GM18870 (cell line): ENCODE measurements around the gene DUSP1.

Experiments used
- ATAC-seq: cut with Tn5 transposase; IDR thresholded peaks from one replicate; pipeline ENCODE4 v1.9.1; 2021; ENCODE audit warnings: moderate library complexity; ENCODE audit not compliant: unreplicated experiment

Gene DUSP1

GRCh38 chr5:172726966-172727365 lies 44.0 kb downstream of the DUSP1 start:
- ATAC-seq: no peak

- ATAC-seq: no peak
Observed at GRCh38 chr5:172725785-172726184, 45.2 kb downstream of the DUSP1 start.

GRCh38 chr5:172725273-172725672 lies 45.7 kb downstream of the DUSP1 start:
- no peak for ATAC-seq

GRCh38 chr5:172724242-172725183 lies 46.5 kb downstream of the DUSP1 start:
- ATAC-seq: no peak

GRCh38 chr5:172723508-172723907 lies 47.5 kb downstream of the DUSP1 start:
- ATAC-seq: no peak

DNA sequence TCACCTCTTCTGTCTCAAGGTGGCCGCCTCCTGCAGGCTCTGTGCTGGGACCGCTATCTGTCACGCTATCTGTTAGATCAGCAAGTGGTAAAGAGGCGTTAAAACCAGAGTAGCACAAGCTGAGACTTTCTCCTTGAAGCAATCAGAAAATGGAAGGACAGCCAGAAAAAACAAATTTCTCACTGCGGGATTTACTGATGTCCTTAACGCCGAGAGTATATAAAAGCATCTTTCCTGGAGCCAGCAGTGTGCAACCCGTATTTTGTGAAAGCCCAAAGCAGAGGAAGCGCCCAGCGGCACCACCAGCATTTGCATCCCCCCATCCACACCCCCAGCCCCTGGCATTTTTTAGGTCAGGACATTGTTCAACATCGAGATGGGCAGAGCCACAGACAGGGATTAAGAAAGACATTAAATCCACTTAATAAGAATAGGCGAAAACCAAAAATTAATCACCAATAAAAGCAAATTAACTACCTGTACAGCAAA lies 48.6 kb downstream of the DUSP1 start:
- no peak for ATAC-seq

DNA sequence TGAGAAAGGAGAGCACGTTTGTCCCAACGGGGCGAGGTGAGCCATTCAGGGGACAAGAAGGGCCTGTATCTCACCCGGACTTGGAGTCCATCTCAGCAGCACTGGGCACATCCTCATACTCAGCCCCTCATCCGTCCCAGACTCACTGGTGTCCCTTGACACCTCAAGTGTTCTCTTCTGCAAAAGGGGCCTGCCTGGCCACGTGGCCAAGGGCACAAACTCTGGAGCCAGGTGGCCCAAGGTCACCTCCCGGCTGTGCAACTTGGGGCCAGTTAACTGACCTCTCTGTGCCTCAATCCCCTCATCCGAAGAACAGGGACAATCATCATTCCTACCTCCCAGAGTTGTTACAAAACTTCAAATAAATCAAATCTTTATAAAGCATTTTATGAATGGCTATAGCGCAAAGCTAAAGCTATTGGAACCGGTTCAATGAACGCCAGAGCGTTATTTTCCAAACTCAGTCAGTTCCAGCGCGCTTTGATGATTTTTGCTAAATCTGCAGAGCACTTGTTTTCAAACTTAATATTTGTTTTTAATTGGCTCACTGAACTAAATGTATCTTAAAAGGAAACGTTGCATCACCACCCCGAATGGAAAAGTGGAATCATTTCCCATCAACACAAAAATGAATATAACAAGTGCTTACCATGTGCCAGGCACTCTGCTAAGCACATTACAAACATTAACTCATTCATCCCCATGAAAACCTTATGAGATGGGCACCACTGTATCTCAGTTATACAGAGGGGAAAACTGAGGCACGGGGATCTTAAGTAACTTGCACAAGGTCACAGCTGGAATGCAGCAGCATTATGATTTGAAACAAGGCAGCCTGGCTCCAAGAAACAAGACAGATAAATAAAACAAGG lies 49.3 kb downstream of the DUSP1 start:
- ATAC-seq: no peak

DNA sequence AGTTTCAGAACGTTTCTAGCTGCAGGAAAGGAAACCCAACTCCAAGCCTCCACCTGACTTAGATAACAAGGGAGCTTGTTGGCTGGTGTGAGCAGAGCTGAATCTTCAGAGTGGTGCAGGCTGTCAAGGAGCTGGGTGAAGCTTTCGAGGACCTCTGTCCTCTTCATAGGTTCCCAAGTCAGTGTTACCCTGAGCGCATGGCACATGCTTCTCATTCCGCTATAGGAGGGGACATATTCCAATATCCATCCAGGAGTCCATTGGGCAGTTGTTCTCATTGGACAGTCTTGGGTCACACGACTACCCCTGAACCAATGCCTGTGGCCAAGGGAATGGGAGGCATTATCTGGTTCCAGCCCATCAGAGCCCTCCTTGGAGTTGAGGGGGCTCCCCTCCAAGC lies 50.3 kb downstream of the DUSP1 start:
- ATAC-seq: no peak

DNA sequence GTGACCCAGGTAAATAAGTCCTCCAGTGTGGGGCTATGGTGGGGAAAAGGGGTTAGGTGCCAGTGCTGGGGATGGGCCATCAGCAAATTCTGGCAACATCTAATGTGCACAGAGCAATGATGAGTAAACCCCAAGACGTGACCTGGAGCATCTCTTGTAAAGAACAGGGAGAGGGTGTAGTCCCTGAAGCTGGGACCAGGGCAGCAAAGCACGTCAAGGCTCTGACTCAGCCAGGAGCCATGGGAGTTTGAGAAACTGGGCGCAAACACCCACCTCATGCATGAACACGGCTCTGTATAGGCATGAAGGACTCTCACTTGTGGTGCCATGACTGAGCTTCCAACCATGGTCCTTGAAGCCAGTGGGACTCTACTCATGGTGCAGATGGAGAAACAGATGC lies 51.8 kb downstream of the DUSP1 start:
- no peak for ATAC-seq

- ATAC-seq: no peak
Observed at GRCh38 chr5:172718527-172719114, 52.4 kb downstream of the DUSP1 start.
